CD8-positive, alpha-beta memory T cell (primary cell): Measurements from ENCODE around the gene PKM. TPM values are rescaled to one million over a fixed set of nuclear protein-coding genes. Genes with fewer than 3 reads are reported as not detected.

ENCODE experiments used
- CTCF ChIA-PET: fragments of 350-600 bp; sonication (Branson Sonifier 250); formaldehyde crosslinking; loops from one replicate; lab custom pipeline; 2021; ENCODE audit warnings: antibody characterized with exemption; lab: Charles Lee
- POLR2A ChIA-PET: fragments of 350-600 bp; sonication (Branson Sonifier 250); formaldehyde crosslinking; loops from one replicate; lab custom pipeline; 2021; ENCODE audit warnings: antibody characterized with exemption; lab: Charles Lee
- DNase-seq, 5 donors: peaks; one replicate each; pipeline versions ENCODE4 v3.0.0 to v3.0.0-alpha.2; 2020 to 2022; ENCODE audit warnings: mixed read lengths in 1 of 5
- H3K27ac ChIP-seq: one replicate; pipeline ENCODE4 v1.7.0; 2013; ENCODE audit warnings: low read depth, mild to moderate bottlenecking, low read length, moderate library complexity
- H3K27me3 ChIP-seq: 2 replicates; pipeline ENCODE4 v1.7.0; 2013; ENCODE audit warnings: low read length, mild to moderate bottlenecking; ENCODE audit not compliant: insufficient read depth, poor library complexity, severe bottlenecking
- H3K36me3 ChIP-seq: 2 replicates; pipeline ENCODE4 v1.7.0; 2013; ENCODE audit warnings: mild to moderate bottlenecking, low read length, moderate library complexity; ENCODE audit not compliant: insufficient read depth
- H3K4me1 ChIP-seq: 2 replicates; pipeline ENCODE4 v1.7.0; 2013; ENCODE audit warnings: mild to moderate bottlenecking, low read length, moderate library complexity; ENCODE audit not compliant: insufficient read depth
- H3K4me3 ChIP-seq: 2 replicates; pipeline ENCODE4 v1.7.0; 2013; ENCODE audit warnings: mild to moderate bottlenecking, low read length
- H3K9me3 ChIP-seq: 2 replicates; pipeline ENCODE4 v1.7.0; 2013; ENCODE audit warnings: mild to moderate bottlenecking, low read length
- H3K27ac Mint-ChIP-seq, 8 donors: one replicate each; pipeline ENCODE4 v1.8.0; 2020 to 2021; ENCODE audit warnings: mixed read lengths in 8 of 8, mild to moderate bottlenecking in 6 of 8, inconsistent platforms in 3 of 8, moderate library complexity in 3 of 8
- H3K27me3 Mint-ChIP-seq, 2 donors: one replicate each; pipeline ENCODE4 v1.8.0; 2020 to 2021; ENCODE audit warnings: mixed read lengths in 2 of 2, mild to moderate bottlenecking in 1 of 2, moderate library complexity in 1 of 2
- H3K36me3 Mint-ChIP-seq, 3 donors: one replicate each; pipeline ENCODE4 v1.8.0; 2020 to 2021; ENCODE audit warnings: mixed read lengths in 3 of 3, inconsistent platforms in 1 of 3, mild to moderate bottlenecking in 1 of 3
- H3K4me1 Mint-ChIP-seq, 3 donors: one replicate each; pipeline ENCODE4 v1.8.0; 2020 to 2021; ENCODE audit warnings: mixed read lengths in 3 of 3, inconsistent platforms in 1 of 3, mild to moderate bottlenecking in 1 of 3
- H3K4me3 Mint-ChIP-seq, 7 donors: one replicate each; pipeline ENCODE4 v1.8.0; 2020 to 2021; ENCODE audit warnings: mixed read lengths in 7 of 7, mild to moderate bottlenecking in 6 of 7, moderate library complexity in 4 of 7, inconsistent platforms in 2 of 7
- H3K9me3 Mint-ChIP-seq, 5 donors: one replicate each; pipeline ENCODE4 v1.8.0; 2020 to 2022; ENCODE audit warnings: mixed read lengths in 5 of 5, mild to moderate bottlenecking in 3 of 5, moderate library complexity in 2 of 5, inconsistent platforms in 1 of 5
- polyA plus RNA-seq: library from polyadenylated mRNA; unstranded; fragments of 300-500 nt; fragmentation: Illumina TruSeq; gene quantifications from one replicate; pipeline ENCODE4 v1.2.3, GENCODE V29; 2021
- total RNA-seq, 2 experiments: library from RNA; stranded (reverse); gene quantifications; one replicate each; pipeline ENCODE4 v1.2.3, GENCODE V29; 2021

PKM gene
- total and polyA plus RNA-seq, 3 experiments from 2014 or later, result 337 to 2,187 (median 2,146) TPM

- H3K9me3 Mint-ChIP-seq, result no peaks in the 10 kb centered on the region
- no peak for DNase-seq
- peaks cover 0 to 1% (median under 1%) of the 10 kb centered on the region in 3 donors for H3K4me1 Mint-ChIP-seq
- no peaks in the 10 kb centered on the region for H3K27me3 Mint-ChIP-seq
- ChIA-PET CTCF (interaction anchor here (2.3 to 2.5 kb wide), 2 partner anchors 11 to 16 kb away, joined by 7 to 9 read pairs; partner anchors contain the start of gene PKM), POLR2A (no interaction called here)
- Histone ChIP-seq H3K4me1 (no peaks in the 10 kb centered on the region), H3K9me3 (no peaks in the 10 kb centered on the region), H3K27ac (no peak overlapping the region), H3K4me3 (no peak overlapping the region), H3K36me3 (peaks cover 18% of the 10 kb centered on the region), H3K27me3 (no peaks in the 10 kb centered on the region)
- peak overlapping the region; percentile 6 to 85 (median 53) for H3K27ac Mint-ChIP-seq
- H3K36me3 Mint-ChIP-seq, result peaks cover 0 to 65% (median 19%) of the 10 kb centered on the region in 3 donors
- H3K4me3 Mint-ChIP-seq, result no peak overlapping the region
These were observed 11.9 kb upstream of the PKM start for GRCh38 chr15:72242775-72243370.

GRCh38 chr15:72239652-72240051, 8.7 kb upstream of the PKM start:
- no peaks in the 10 kb centered on the region for H3K9me3 ChIP-seq
- POLR2A ChIA-PET, result no interaction called here
- no peaks in the 10 kb centered on the region for H3K27me3 Mint-ChIP-seq

GRCh38 chr15:72238586-72238985, 7.6 kb upstream of the PKM start:
- no peaks in the 10 kb centered on the region for H3K9me3 ChIP-seq
- H3K9me3 Mint-ChIP-seq, result no peaks in the 10 kb centered on the region
- H3K4me1 ChIP-seq, result peaks cover 9% of the 10 kb centered on the region
- H3K27ac ChIP-seq, result no peak overlapping the region
- no peak for DNase-seq
- H3K27me3 ChIP-seq, result no peaks in the 10 kb centered on the region
- peaks cover 0 to 36% (median 10%) of the 10 kb centered on the region in 3 donors for H3K36me3 Mint-ChIP-seq
- H3K4me3 ChIP-seq, result no peak overlapping the region
- no peaks in the 10 kb centered on the region for H3K27me3 Mint-ChIP-seq
- peak overlapping the region in 1 of 8 donors; percentile 47 for H3K27ac Mint-ChIP-seq
- ChIA-PET CTCF (interaction anchor here (0.8 to 3.4 kb wide), 4 partner anchors 37 to 48 kb away, joined by 3 to 11 read pairs (median 3); no protein-coding TSS in a partner anchor), POLR2A (no interaction called here)
- H3K4me1 Mint-ChIP-seq, result peaks cover 16 to 19% (median 19%) of the 10 kb centered on the region in 3 donors
- H3K36me3 ChIP-seq, result peaks cover 13% of the 10 kb centered on the region
- H3K4me3 Mint-ChIP-seq, result no peak overlapping the region

More at GRCh38 chr15:72239652-72240051, 8.7 kb upstream of the PKM start:
- Histone ChIP-seq H3K27ac (no peak overlapping the region), H3K36me3 (peaks cover 18% of the 10 kb centered on the region), H3K4me3 (no peak overlapping the region), H3K27me3 (no peaks in the 10 kb centered on the region), H3K4me1 (peaks cover 9% of the 10 kb centered on the region)
- CTCF ChIA-PET, result interaction anchor here (1.1 to 3.4 kb wide), 4 partner anchors 13 to 47 kb away, joined by 3 to 11 read pairs (median 4); no protein-coding TSS in a partner anchor
- H3K9me3 Mint-ChIP-seq, result no peaks in the 10 kb centered on the region
- peaks cover 0 to 47% (median 12%) of the 10 kb centered on the region in 3 donors for H3K36me3 Mint-ChIP-seq
- H3K4me3 Mint-ChIP-seq, result no peak overlapping the region
- peak overlapping the region in 5 of 8 donors; percentile 2 to 83 (median 64) for H3K27ac Mint-ChIP-seq
- DNase-seq, result no peak
- peaks cover 13 to 19% (median 19%) of the 10 kb centered on the region in 3 donors for H3K4me1 Mint-ChIP-seq

GRCh38 chr15:72237853-72238224, 6.8 kb upstream of the PKM start:
- H3K27ac ChIP-seq, result peak overlapping the region; percentile 22
- H3K9me3 ChIP-seq, result no peaks in the 10 kb centered on the region
- H3K4me3 Mint-ChIP-seq, result no peak overlapping the region
- no peaks in the 10 kb centered on the region for H3K9me3 Mint-ChIP-seq
- H3K36me3 Mint-ChIP-seq, result peaks cover 0 to 29% (median 9%) of the 10 kb centered on the region in 3 donors
- H3K4me3 ChIP-seq, result no peak overlapping the region
- no peaks in the 10 kb centered on the region for H3K27me3 ChIP-seq
- DNase-seq, result no peak
- ChIA-PET CTCF (interaction anchor here (3.4 kb wide), 1 partner anchor 38 kb away, joined by 11 read pairs; no protein-coding TSS in a partner anchor), POLR2A (no interaction called here)
- H3K36me3 ChIP-seq, result peaks cover 6% of the 10 kb centered on the region
- H3K4me1 ChIP-seq, result peaks cover 11% of the 10 kb centered on the region
- peaks cover 17 to 21% (median 21%) of the 10 kb centered on the region in 3 donors for H3K4me1 Mint-ChIP-seq
- peak overlapping the region; percentile 54 to 96 (median 76) for H3K27ac Mint-ChIP-seq
- H3K27me3 Mint-ChIP-seq, result no peaks in the 10 kb centered on the region

DNA sequence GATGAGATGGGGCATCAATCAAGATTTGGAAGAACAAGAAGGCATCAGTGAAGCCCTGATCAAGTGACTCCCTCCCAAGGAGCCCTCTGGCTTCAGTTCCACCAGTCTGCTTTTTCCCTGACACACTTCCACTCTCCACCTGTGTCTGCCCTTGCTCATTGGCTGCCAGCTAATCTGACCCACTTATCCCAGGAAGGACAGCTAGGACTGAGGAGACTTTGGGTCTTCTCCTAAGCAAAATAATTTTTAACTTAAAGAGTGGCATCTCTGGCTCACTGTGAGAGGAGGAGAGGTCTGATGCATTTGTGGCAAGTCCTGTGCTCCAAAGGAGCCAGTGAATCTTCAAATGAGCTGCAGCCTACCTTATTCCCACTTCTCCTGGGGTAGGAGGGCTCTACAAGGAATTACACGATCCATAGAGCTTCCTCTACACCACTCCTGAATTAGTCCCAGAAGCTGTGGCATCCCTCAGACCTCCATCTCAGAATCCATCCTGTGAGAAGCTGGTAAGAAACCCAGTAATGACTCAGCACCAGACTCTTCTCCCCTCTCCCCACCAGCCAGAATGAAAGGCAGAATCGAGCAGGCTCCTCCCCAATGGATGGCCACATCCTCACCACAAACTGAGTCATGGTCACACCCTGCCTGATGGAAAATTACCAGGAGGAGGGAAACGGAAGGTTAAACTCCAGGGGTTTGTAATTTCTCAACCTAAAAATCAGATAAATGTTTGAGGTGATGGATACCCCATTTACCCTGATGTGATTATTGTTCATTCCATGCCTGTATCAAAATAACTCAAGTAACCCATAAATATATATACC, 6.3 kb upstream of the PKM start:
- Mint-ChIP-seq H3K4me1 (peaks cover 21 to 27% (median 27%) of the 10 kb centered on the region in 3 donors), H3K27ac (peak overlapping the region; percentile 54 to 96 (median 76)), H3K27me3 (no peaks in the 10 kb centered on the region), H3K9me3 (no peaks in the 10 kb centered on the region), H3K36me3 (peaks cover 0 to 23% (median 7%) of the 10 kb centered on the region in 3 donors), H3K4me3 (peak overlapping the region in 2 of 7 donors; percentile 23 to 32)
- Histone ChIP-seq H3K9me3 (no peaks in the 10 kb centered on the region), H3K4me1 (peaks cover 17% of the 10 kb centered on the region), H3K27me3 (no peaks in the 10 kb centered on the region), H3K4me3 (no peak overlapping the region), H3K36me3 (no peaks in the 10 kb centered on the region), H3K27ac (peak overlapping the region; percentile 64)
- ChIA-PET CTCF (interaction anchor here (1.9 kb wide), 1 partner anchor 11 kb away, joined by 10 read pairs; no protein-coding TSS in a partner anchor), POLR2A (no interaction called here)
- DNase-seq, result peak in 2 of 5 donors; percentile 6 to 56

GRCh38 chr15:72236381-72237003, 5.5 kb upstream of the PKM start:
- H3K9me3 ChIP-seq, result no peaks in the 10 kb centered on the region
- Mint-ChIP-seq H3K4me3 (no peak overlapping the region), H3K27me3 (peaks cover 0 to 1% of the 10 kb centered on the region in 2 donors), H3K9me3 (no peaks in the 10 kb centered on the region), H3K4me1 (peaks cover 29 to 35% (median 34%) of the 10 kb centered on the region in 3 donors), H3K27ac (peak overlapping the region in 6 of 8 donors; percentile 38 to 96 (median 76)), H3K36me3 (peaks cover 0 to 18% (median 3%) of the 10 kb centered on the region in 3 donors)
- ChIA-PET CTCF (interaction anchor here (1.9 kb wide), 1 partner anchor 10 kb away, joined by 10 read pairs; no protein-coding TSS in a partner anchor), POLR2A (no interaction called here)
- H3K27me3 ChIP-seq, result no peaks in the 10 kb centered on the region
- no peaks in the 10 kb centered on the region for H3K36me3 ChIP-seq
- H3K27ac ChIP-seq, result peak overlapping the region; percentile 64
- H3K4me1 ChIP-seq, result peaks cover 21% of the 10 kb centered on the region
- H3K4me3 ChIP-seq, result no peak overlapping the region
- no peak for DNase-seq

DNA sequence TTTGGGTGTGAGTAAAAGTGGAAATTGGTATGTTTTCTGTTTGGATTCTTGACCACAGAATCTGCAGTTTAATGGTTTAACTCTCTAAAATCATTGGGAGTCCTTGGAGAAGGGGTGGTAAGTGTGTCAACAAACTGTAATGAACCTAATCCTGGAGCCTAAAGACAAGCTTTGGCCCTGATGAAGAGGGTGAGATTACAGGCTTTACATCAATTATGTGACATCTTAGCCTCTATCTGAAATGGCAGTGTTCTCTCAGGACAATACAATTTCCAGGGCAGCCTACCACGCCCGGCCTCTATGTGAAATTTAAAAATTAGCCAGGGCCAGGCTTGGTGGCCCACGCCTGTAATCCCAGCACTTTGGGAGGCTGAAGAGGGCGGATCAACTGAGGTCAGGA, 4.3 kb upstream of the PKM start:
- Mint-ChIP-seq H3K27ac (peak overlapping the region in 1 of 8 donors; percentile 64), H3K4me1 (peaks cover 29 to 35% (median 34%) of the 10 kb centered on the region in 3 donors), H3K27me3 (peaks cover 0 to 1% of the 10 kb centered on the region in 2 donors), H3K4me3 (no peak overlapping the region), H3K36me3 (peaks cover 0 to 12% (median under 1%) of the 10 kb centered on the region in 3 donors), H3K9me3 (no peaks in the 10 kb centered on the region)
- Histone ChIP-seq H3K4me1 (peaks cover 21% of the 10 kb centered on the region), H3K4me3 (no peak overlapping the region), H3K9me3 (no peaks in the 10 kb centered on the region), H3K27me3 (no peaks in the 10 kb centered on the region), H3K36me3 (no peaks in the 10 kb centered on the region), H3K27ac (no peak overlapping the region)
- DNase-seq, result no peak
- ChIA-PET POLR2A (interaction anchor here (0.6 kb wide), 1 partner anchor 11 kb away, joined by 6 read pairs; no protein-coding TSS in a partner anchor), CTCF (interaction anchor here (1.9 kb wide), 1 partner anchor 9 kb away, joined by 10 read pairs; no protein-coding TSS in a partner anchor)
